ENCODE measurements around the gene EDEM3.
"Not testable (repeated sequence)": the region's sequence is repeated elsewhere in the genome, so short reads cannot be mapped to it uniquely, and the experiment has no call there.

Gene EDEM3

DNA sequence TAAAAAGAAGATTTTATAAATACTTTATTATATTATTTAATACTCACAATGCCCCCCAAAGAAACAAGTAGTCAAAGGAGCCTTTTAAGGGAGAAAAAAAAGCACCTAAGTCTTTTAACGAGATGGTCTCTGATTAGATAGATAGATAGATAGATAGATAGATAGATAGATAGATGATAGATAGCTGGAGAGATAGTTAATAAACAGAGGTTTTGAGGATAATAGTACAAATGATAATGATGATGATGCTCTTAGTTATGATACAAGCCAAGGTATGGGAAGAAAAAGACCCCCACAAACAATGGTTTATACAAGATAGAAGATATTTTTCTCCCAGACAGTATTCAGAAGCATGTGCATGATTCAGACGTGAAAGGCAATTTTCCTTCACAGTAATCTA lies 14.6 kb upstream of the EDEM3 start:
- no peak for DNase-seq

DNA sequence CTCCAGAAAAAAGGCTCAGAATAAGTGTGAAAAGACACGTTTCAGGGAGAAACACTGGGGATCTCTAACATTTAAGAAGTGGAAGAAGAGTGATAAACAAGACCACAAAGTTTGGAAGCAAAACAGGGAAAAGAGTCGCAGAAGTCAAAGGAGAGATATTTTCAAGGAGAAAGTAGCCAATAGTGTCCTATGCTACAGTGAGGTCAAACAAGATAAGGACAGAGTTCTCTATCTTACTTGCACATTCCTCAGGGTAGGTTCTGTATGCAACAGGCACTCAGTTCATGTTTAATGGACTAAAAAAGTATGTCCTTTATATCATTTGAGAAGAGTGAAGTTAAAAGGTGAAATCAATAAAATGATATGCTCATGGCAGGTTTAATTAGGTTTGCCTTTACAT lies 13.8 kb upstream of the EDEM3 start:
- DNase-seq, result no peak

DNA sequence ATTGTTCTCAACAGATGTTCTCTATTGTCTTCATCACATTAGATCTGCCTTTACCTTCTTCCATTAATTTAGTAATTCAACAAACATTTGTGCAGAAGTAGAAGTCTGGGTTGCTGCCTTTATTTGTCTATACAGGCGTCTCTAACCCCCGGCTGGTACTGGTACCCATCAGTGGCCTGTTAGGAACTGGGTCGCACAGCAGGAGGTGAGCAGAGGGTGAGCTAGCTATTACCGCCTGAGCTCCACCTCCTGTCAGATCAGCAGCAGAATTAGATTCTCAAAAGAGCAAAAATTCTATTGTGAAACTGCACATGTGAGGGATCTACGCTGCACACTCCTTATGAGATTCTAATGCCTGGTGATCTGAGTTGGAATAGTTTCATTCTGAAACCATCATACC lies 12.9 kb upstream of the EDEM3 start:
- DNase-seq, result no peak

DNA sequence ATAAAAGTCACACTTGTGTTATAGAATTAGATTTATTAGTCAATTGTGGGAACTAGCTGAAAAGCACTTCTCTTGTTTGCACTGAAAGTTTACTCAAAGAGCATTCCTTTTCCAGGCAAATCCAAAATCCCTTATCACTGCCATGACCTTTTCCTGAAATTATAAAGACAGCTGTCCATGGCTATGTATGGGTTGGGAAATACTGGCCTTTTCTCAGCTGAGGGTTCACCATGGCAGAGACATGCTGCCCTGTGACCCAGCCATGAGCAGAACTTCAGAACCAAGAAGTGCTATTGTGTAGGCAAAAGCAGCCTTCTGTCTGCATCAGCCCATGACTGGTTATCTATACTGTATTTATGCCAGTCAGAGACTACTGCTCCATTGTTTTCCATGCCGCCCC lies 9.8 kb upstream of the EDEM3 start:
- no peak for DNase-seq

DNA sequence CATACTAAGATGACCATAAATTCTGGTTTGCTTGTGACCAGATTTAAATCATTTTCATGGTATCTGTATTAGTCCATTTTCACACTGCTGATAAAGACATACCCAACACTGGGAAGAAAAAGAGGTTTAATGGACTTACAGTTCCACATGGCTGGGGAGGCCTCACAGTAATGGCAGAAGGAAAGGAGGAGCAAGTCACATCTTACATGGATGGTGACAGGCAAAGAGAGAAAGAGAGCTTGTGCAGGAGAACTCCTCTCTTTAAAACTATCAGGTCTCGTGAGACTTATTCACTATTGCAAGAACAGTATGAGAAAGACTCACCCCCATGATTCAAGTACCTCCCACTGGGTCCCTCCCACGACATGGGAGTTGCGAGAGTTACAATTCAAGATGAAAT lies 8.9 kb upstream of the EDEM3 start:
- DNase-seq, result not testable (repeated sequence)

DNA sequence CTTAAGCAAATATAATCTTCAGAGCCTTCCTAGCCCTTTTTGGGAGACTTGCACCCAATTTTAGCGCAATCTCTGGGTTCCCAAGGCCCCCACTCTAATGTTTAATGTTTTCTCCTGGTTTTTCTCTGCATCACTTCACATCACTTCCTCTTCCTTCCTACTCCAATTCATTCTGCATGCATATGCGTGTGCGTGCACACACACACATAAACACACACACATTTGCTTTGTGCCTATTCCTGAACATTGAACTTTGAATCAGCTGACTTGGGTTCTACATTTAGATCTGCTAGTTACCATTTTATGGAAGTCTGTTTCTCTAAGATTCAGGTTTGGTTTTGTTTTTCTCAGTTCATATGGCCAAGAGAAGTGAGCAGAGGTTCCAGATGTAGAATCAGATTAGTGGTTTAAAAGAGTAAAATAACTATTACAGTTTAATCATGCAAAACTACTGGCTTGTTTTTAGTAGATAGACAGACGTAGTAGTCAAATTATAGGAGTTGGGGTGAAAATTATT lies 7.4 kb upstream of the EDEM3 start:
- no peak for DNase-seq

DNA sequence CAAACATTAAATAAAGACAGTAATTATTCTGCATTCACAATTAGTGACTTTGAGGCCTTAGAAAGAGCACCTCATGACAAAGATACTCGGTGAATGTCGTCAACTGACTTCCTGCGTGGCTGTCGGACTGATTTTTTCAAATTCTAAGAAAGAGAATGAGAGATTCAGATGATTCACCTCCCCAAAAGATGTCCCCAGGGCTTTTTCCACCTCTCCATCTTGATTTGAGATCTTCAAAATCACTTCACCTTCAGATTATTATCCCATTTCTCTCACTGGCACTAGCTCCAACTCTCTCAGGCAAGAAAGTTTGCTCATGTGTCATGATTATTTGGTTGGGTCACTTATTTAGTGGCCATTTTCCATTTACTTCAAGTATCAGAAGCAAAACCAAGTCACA lies 5.0 kb upstream of the EDEM3 start:
- no peak for DNase-seq

DNA sequence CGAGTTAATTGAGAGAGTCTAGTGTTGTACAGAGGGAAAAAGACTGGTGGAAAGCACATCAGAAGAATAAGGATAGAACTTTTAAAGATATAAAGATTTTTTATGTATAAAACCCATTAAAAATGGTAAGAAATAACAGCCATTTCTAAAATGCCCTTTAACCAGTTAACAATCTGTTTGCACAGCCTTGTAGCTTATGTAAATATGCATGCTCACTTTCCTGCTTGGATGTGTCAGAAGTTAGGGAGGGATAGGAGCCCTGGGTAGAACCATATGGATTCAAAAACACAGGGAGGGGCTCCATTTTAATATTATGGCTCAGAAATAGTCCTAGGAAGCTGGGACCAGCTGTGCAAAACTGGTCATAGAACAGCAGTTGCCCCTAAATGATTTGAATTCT lies 4.5 kb upstream of the EDEM3 start:
- no peak for DNase-seq

DNA sequence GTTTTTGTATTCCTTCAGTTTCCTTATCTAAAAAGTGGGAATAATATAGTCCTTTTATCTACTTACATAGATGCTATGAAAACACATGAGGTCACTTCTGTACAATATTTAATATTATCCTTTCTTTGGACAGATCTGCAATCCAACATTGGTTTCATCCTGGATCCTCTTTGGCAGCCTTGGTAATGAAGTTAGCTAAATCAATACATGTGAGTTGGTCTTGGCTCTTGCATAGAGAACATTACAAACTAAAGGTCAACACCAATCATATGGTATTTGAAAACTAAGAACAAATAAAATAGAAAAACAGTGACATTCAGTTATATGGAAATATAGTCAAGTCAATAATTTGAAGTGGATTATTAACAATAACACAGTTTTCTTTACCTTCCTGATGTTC lies 3.2 kb upstream of the EDEM3 start:
- DNase-seq, result no peak

DNA sequence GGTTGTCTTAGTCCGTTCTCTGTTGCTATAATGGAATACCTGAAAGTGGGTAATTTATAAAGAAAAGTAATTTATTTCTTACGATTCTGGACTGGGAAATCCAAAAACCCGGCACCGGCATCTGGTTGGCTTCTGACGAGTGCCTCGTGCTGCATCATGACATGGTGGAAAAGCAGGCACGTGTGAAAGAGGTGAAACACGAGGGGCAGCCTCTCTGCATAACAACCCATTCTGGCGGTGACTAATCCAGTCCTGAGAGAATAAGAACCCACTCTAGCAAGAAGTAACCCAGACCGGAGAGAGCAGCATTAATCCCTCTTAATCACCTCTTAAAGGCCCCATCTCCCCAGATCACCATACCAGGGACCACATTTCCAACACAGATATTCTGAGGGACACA lies 2.7 kb upstream of the EDEM3 start:
- DNase-seq, result no peak

DNA sequence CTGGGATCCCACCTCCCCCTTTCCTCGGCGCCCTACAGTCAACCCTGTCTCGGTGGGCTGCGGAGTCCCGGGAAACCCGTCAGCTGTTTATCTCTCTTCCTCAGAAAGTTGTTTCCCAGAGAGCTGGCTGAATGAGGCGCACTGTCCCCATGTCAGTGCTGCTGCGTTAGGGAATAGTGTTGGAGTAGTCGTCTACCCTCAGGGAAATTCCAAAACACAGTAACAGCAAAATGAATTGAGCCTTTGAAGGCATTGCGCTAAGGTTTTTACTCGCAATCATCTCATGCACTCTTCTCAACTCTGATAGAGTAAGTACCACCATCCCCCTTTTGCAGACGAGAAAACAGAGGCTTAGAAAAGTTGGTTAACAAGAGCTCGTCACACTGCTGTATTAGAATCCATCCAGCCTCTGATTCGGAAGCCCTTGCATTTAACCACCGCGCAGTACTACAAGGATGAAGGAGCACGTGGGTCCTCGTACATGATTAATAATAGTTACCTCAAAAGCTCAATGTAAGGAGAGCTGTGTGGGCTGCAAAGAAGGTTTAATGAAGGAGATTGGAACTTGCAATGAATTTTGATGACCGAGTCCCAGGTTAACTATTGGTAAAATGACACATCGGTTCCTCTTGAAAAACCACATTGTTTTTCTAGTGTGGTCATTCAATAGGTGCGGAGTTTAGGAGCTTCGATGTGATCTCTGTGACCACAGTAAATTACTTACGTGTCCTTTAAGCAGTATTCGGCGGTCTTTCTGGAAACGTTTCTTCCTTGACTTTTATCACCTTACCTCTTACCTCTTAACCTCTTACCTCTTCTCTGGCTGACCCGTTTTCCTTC lies 788 bp upstream of the EDEM3 start:
- peak in 12 of 51 donors; percentile 1 to 60 (median 24) for DNase-seq

DNA sequence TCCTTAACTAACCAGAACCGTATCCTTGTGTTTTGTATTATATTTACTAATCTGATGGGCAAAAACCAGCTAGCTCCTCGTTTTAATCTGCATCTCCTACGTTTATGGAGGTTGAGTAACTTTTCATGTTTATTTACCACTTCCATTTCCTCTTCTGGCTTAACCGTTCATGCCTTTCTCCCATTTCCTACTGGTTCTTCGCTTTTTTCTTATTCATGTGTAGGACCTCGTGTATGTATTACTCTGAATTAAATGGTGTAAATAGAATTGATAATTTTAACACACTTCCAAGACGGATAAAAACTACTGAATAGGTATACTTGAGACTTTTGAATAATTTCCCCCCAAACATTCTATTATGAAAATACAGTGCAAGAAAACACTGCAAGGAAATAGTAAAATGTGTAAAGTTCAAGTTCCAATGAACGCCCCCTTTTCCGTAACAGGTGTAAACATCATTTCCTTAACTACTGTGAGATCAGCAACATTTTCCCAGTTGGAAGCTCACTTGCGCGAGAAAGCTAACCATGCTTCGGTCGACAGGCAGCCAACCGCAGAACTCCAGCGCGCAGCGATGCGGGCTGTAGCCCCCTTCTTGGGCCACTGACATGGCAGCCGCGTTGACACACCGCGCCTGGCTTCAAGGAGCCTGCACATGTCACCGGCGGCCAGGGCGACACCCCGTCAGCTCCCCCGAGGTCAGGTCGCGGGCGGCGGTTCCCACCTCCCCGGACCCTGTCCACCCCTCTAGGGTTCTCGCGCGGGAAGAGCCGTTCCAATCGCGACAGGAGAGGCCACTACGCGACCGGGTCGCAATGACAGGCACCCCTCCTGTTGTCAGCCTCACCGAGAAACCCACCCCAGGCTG lies 816 bp downstream of the EDEM3 start:
- peak in 31 of 51 donors; percentile 16 to 75 (median 41) for DNase-seq

DNA sequence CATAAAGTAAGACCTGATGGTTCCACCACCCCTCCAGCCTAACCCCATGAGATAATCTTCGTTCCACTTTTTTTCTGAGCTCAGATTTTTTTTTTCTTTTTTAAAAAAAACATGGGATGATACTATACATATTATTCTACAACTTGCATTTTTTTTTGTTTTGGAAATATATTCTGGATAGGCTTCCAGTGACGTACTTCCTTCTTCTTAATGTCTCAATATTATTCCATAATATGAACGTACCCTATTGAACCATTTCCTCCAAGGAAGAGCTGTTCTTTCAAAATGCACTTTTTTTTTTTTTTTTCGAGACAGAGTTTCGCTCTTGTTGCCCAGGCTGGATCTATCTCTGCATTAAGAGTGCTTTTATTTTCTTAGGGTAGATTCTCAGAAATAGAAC lies 1.5 kb downstream of the EDEM3 start:
- no peak for DNase-seq

DNA sequence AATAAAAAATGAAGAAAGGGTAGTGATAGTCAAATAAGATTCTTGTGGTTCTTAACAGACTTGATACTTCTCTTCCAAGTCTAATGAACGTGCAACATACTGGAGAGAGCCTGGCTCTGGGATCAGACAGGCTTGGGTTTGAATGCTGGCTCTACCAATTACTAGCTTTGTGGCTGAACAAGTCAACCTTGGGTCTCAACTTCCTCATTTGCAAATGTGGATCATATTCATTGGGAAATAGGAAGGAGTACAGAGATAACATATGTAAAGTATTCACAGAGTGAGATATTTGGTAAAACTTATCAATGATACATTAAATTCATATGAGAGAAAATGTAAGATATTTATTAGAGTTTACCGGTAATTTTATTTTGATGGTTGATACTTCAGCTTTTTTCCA lies 2.0 kb downstream of the EDEM3 start:
- no peak for DNase-seq

DNA sequence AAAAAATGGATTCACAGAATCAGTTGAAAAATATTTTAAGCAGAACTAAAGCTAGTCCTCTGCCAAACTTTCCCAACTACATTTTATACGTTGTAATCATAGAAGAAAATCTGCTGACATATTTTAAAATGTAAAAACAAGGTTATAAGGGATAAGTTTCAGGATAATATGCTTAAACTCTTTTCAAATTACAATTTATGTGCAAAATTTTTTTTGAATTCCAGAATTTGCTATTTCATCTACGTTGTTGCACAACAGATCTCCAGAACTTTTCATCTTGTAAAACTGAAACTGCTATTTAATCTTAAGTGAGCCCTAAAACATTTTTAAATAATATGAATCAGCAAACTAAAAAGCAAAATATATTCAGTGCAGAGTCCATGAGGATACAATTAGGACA lies 5.9 kb downstream of the EDEM3 start:
- DNase-seq, result no peak

DNA sequence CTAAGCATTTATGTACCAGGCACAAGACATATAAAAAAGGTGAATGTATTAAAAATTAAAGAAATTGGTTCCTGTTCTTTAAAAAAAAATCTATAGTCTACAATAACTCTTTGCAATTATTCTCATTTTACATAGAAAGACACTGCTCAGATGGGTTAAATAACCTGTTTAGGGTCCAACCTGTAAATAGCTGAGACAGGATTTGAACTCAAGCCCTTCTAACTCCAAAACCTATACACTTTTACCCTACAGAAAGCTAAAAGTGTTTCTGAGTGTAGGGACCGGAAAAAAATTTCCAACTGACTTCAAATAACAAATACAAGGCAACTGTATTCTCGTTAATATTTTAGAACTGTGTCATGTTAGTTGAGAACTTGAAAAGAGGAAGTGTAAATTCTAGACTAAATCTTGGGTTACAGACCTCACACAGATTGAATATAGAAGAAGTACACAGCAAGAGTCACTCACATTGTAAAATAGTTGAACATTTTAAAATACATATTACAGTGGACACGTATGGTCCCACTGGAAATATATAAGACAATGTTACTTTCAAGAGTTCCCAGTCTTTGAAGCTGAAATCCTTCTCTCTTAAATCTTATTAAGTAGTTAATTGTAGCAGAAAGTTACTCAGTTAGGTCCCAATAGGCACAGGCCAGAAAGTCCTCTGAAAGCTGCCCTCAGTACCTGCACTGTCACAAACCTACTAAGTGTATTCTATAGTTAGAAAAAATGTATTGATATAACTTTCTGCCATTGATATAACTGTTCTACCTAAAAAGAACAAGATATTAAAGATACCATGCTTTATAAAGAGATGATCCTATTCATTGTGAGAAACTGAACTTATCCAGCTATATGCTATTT lies 7.3 kb downstream of the EDEM3 start:
- DNase-seq, result no peak

DNA sequence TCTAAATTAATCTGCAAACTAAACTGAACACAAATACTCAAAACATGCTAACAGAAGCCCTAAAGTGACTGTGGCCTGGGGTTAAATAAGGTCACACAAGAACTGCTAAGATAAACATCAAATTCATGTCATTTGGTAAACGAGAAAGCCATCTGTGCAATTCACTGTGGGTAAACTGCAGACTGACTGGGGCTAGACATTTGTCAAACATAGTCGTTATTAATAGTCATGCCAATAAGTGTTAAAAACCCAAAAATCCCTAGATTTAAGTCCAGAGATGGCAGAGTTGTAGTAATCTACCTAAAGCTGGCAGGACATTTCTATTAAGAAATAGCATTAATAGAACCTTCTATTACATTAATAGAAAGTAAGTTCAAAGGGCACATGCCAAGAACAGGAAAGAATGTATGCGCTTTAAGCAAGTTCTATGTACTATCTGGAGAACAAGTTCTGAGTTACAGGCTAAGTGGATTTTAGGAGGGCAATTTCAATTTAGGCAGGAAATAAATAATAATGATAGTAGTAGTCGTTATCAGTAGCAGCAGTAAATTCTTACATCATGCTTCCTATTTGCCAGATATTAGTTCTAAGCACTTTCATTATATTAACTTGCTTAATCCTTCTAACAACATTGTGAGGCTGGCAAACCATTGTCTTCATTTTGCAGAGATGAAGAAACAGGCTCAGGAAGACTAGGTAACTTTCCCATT lies 8.6 kb downstream of the EDEM3 start:
- no peak for DNase-seq

DNA sequence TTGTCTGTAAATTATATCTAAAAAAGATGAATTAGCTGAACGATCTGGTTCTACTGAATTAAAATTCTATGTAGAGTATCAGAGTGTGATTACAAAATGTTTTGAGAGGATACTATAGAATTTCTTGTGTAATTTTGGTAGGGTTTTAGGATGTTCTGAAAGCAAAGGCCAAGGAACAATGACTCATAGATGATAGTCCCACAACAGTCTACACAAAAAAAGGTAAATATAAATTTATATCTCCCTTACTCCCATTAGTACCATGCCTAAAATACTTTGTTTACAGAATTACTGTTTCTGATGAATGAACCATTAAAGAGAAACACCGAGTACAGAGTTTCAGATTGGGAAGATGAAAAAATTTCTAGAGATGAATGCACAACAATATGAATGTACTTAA lies 9.5 kb downstream of the EDEM3 start:
- DNase-seq, result no peak

DNA sequence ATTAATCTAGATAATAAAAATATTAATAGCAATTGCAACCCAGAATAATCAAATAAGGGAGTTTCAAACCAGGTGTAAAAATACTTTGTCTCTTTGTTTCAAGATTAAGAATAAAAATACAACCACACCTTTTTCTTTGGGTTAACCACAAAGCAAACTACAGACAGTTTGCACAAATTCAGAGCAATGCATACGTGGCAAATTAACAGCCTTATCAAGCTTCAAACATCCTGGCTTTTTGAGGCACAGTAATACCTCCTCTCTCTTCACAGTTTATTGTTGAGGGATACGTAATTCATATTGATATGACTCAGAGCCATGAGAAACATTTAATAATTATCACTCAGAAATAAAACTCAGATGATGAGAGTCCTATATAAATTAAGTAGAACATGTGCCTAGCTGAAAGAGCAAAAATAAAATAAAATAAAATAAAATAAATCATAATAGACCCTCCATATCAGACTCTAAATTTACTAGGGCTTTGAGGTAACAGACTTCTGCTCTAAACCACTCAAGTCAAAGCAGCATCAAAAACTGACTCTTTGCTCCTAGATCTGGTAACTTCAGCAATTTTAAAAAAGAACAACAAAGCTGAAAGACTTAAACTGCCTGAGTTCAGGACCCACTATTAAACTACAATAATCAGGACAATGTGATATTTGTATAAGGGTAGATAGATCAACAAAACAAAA lies 11.4 kb downstream of the EDEM3 start:
- DNase-seq, result no peak

DNA sequence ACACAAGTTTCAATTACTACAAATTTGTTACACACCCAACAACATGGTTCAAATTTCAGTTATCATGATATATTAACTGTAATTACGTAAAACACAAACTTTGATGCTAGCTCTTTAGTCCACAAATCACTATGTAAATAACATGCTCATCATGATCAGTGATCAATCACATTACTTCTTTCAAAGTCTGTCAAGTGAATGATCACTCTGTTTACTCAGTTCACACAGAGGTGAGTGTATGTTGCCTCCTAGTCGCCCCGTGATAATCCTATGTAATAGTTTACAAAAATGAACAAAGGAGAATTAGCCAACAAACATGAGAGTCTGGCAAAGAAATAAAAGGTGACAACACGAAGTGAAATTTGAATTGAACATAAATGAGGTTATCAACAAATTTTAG lies 14.3 kb downstream of the EDEM3 start:
- no peak for DNase-seq
